ENCODE results near the gene KCTD10.

KCTD10 gene

DNA sequence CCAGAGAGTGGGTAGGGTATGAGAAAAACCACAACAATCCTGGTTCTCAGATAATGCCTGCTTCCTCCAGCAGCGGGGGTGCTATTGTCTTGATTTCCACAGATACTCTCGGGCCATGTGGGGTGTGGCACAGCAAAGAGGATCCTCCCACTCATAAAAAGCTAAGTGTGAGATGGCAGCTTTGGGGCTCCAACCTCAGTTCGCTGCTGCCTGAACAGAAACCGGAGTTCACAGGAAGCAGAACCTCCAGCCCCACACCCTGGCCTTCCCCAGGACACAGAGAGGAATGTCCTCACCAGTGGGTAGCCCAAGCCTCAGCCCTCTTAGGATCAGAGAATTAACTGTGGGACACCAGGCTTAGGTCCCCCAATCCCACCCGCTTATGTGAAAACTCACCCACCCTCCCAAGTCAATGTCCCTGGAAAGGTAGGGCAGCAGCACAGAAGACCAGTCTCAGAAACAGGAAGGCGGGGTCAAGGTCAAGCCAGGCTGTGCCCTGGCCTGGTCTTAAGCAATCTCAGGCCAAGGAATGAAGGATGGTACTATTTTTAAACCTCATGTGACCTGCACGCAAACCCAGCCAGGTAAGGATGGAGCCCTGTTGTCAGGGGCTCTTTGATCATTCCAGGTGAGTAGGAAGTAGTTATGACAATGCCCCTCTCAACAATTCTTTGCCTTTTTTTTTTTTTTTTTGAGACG is 9.0 kb downstream of the KCTD10 start:
- no peak for DNase-seq

DNA sequence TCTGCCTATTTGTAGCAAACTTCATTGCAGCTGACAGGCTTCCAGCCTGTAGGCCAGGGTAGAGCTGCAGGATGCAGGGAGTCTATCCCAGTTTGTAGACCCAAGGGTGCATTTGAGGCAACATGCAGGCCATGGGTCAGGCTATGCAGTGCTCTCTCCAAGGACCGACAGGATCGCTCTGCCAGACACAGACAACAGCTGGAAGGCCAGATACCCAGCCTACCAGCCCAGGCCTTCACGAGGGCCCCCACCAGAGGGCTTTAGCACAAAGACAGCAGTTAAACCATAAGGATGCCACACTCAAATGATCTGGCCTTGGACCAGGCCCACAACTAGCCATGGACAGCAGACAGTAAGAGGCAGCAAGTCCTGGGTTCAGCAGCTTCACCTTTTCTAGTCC is 10.3 kb downstream of the KCTD10 start:
- DNase-seq = no peak

DNA sequence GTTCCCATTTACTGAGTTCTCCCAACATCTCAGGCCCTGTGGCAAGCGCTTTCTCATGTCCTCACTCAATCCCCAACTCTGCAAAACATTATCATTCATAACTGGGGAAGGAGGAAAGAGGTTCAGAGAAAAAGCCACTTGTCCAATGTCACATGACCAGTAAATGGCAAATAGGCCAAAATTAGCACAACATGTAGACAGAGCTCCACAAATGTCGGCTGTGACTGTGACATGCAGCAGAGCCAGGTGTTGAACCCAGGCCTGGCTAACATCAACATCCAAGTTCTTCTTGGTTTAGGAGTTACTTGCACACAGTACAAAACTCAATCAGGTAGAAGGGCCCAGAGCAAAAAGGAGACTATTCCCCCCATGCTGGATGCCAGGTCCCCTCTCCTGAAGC is 10.8 kb downstream of the KCTD10 start:
- no peak for DNase-seq

DNA sequence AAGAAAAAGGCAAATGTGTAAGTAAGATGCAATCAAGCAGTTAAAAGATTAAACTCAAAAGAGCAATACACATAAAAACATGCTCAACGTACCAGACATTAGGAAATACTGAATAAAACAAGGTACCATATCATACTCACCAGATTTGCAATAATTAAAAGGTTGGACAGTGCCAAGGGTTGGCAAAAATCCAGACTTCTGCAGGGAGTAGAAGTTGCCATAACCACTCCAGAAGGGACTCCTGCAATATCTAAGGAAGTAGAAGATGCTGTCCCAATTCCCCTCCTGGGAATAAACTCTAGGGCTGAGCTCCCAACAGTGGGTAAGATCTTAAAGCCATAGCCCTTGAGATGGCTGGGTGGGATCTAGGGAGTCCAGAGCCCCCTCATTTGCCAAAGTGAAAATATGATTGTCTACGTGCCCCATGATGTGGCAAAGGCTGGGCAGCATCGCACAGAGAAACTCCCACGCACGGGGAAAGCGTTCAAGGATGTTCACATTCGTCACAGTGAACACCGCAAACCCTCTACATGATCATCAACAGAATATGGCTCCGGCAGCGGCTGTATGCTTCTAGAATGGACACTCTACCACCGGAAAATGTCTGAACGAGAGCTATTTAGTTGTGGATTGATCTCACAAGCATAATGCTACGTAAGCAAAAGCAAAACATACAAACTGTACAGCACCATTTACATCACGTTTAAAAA is 12.3 kb downstream of the KCTD10 start:
- no peak for DNase-seq

DNA sequence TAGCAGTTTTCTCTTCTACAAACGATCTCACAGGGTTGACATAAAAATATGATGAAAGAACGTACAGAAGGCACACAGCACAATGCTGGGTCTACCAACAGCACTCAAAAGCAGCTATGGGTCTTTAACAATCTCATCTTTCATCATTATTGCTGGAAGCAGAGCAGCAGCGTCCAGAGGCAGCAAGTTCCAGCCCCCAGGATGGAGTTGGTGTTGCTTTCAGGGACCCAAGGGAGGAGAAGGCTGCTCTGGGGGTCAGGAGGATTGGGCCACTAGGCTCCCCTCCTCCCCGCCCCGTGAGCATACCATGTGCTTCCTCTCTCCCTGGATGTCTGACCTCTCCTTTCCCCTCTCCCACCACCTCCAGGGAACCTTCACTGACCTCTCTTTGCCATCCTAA is 13.3 kb downstream of the KCTD10 start:
- DNase-seq = no peak

DNA sequence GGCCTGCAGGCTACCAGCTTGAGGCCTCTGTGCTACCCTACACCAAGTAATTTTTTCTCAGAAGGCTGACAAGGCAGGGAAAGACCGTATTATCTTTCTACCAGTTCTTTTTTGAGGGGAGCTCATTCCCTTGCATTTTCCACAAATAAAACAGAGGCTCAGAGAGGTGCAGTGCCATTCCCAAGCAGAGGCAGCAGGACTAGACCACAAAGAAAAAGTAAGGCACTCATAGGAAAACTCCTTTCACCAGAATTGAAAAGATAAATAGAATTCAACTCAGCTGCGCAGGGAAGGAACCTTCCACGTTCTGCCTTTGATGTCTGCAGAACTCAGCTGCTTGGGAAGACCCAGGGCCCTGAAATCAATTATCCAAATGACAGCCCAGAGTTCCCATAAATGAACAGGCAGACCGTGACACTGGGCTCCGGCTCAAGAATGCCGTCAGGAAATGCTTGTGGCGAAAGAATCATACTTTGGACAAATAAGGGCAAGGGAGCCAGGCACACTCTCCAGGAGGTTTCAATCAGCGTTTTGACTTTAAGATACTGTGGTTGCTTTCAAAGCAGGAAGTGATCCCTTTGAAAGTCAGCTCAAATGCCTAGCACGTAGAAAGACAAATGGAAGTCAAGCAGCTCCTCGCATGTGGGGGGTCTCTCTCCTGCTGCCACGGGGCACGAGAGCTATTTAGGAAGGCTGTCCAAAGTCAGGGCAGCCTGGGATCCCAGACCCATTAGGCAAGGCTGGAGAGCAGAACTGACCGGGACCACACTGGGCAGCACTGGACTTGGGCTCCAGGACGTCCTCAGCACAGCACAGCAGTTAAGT is 14.0 kb downstream of the KCTD10 start:
- DNase-seq = no peak

DNA sequence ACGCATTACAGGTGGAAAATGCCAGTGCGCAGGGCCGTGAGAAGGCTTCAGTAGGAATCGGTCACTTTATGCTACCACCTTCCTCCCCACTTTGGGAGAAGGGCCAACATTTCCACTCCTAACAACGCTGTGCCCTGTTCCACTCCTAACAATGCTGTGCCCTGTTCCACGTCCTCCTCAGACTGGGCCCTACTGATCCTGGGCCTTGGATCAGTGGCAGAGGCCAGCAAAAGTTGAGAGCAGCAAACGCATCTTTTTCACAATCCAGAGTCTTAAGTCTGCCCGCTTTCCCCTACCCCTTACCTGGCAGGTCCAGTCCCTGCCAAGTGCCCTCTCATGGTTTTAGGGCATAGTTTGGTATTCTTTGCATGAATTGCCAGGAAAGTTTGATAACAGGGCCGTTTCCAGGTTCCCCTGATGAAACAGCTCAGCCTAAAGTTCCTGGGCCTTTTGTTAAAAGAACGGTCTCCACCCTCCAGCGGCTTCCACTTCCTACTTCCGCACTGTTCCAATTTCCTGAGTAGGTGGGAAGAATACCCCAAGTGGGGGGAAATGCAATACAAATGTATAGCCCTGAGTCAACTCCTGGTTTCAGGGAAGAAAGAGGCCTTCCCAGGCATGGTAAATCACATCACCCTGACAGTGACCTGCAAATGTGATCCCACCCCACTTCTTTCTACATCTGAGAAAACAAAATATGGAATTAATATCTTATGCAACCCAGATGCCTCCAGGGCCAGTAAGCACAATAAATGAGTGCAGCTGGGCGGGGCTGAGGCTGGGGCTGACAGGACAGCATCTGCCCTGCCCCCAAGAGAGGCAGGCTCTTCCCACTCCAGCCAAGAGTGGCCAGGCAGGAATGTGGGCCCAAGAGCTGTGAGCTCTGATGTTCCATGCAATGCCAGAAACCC is 15.0 kb downstream of the KCTD10 start:
- no peak for DNase-seq

DNA sequence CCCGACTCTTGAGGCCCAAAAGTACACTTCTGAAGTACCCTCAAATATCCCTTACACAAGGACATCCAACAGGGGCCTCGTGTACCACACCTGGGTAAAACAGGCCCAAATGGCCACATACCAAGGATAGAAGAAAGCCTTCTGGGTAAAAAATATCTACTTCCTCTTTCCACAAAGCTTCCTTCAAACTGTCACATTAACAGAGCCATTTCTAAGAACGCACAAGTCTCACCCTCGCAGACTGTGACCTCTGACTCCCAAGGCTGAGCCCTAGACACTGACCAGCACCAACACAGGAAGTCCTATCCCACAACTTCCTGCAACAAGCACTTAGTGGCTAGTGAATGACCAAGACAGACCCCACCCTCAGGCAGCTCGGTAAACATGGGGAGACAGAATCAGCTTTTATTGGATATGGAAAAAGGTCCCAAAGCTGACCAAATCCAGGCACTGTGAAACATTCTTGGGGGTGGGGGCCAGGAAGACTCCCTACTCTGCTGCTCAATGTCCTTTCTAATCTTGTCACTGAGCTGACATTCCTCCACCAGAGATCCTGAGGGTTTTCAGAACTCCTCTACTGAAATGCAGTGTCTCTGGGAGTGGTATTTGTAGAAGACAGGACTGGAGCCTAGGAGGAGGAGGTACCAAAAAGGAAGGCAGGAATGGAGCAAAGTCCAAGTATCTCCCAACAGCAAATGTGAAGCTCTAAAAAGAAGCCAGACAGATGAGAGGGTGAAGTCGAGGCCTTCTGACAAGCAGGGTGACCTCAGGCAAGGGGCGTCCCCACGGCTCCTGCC is 15.9 kb downstream of the KCTD10 start:
- no peak for DNase-seq

DNA sequence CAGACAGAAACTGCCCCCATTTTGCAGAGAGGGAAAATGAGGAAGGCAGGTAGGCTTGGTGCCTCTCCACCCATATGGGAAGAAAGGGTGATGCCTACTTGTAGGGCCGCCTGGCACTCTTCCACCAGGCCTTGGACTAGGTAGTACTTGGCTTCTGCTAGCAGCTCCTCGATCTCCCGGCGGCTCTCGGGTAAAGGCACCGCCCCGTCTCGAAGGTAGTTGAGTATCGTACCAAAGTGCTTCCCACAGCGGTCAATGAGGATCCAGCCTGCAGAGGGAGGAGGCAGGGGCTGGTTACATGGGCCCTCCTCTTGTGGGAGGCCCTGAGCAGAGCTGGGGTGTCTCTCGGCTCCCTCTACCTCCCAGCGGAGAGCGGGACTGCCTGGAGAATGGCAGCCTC is 16.6 kb downstream of the KCTD10 start:
- DNase-seq = no peak

DNA sequence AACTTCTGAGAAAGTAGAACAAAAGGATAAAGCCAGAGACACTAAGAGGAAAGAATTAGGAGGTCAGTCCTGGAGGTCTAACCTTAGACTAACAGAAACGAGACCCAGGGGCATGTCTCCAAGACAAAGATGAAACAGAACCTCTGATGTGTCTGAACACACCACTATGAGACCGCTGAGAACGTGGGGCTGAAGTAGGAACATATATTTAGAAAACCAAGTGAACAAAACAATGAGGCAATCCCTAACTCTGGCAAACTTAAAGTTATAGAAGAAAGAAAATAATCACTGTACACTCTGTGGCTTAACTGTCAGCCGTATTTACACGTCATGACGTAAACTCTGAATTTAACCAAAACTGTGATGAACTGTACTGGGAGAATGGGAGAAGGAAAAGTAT is 17.9 kb downstream of the KCTD10 start:
- DNase-seq = no peak

DNA sequence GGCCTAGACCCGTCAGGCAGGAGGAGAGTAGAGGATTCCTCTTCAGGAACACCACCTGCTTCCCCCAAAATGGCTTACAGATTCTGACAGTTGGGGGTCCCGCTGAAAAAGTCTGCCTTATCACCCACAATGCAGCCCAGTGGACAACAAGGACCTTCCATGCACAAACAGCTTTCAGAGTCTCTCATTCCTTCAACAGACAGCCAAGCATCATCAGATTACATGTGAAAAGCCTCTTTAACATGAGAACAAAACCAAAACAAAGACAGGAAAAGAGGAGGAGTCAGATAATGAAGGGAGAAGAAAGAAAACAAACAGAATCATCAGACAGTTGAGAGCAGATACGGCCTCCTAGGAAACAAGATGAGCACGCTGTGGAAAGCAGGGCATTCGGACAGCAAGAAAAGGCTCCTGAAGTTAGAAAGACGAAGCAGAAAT is 18.3 kb downstream of the KCTD10 start:
- DNase-seq = no peak

DNA sequence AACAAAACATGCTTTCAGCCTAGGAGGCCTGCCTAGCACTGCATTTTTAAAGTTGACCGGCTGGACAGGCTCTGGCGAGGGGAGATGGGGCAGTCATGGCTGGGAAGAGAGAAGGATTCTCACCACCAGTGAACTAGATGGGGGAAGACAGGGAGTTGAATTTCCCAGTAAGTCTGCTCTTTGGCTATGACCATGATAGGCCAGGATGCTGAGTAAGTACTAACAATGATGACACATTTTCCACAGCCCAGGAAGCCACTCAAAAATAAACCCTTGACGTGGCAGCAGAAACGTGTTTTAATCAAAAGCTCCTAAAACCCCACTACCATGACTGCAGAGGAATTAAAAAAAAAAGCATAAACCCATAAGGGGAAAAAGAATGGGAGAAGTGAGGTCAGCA is 19.0 kb downstream of the KCTD10 start:
- DNase-seq = no peak

DNA sequence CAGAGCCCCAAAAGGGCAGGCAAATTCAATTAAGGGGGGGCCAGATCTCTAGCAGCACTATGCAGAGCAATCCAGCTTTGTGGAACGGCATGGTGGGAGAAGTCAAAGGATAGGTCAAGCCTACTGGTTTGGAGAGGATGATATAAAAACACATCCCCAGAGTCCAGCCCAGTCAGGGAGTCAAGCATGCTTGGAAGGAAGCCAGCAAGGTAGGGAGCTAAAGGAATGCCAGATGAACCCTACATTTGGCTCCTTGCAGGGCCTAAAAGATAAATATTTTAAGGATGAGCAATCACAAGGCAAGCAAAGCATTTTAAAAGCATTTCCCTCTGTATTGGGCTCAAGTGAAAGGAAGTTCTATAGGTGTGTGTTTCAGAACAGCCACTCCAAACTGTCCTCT is 21.4 kb downstream of the KCTD10 start:
- DNase-seq = no peak

DNA sequence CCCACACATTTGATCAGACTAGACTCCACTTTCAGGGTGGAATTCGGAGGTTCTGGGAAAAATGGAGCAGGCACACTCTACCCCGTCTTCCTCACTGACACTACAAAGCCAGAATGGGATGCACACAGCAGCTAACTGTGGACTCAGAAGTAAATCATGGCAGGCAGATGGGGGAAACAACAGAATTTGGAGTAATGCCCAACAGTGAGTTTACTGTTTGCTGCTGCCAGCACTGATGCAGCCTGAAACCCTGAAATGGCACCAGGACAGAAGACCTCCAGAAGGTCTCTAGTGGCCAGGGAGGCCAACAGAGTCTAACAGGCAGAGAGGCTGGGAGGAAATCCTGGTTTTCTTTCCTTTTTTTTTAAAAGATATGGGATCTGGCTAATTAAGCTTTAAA is 24.6 kb downstream of the KCTD10 start:
- no peak for DNase-seq

DNA sequence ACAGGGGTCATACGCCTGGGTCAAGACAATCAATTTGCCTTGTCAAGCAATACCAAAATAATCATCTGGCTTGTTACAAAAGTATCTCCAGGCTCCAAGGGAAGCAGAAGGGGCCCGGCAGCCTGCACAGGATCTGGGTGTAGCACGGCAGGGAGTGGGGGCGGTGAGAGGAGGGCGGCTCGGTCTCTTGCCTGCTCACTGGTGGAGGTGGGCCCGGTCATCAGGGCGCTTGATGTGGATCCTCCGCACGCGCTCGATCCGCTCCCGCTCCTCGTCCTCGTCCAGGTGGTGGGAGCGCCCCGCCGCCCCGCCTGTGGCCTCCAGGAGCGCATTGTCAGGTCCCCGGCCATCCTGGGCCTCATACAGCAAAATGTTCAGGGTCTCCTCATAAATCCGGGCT is 25.7 kb downstream of the KCTD10 start:
- DNase-seq = no peak

DNA sequence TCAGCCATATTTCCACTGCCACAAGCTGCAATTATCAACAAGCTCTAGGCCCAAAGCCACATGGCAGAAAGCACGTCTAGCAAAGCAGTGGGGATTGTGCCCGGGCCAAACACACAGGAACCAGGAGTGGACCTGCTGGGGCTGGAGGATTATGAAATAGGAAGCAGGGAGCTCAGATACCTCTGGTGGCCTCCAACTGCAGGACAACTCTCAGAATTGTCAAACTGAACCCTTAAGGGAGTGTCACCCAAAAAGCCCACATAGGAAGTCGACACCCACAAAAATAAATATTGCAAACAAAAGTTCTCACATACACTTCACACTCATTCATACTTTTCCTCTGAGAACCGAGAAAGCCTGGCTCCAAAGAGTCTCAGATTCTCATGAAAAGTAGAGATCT is 26.1 kb downstream of the KCTD10 start:
- no peak for DNase-seq

DNA sequence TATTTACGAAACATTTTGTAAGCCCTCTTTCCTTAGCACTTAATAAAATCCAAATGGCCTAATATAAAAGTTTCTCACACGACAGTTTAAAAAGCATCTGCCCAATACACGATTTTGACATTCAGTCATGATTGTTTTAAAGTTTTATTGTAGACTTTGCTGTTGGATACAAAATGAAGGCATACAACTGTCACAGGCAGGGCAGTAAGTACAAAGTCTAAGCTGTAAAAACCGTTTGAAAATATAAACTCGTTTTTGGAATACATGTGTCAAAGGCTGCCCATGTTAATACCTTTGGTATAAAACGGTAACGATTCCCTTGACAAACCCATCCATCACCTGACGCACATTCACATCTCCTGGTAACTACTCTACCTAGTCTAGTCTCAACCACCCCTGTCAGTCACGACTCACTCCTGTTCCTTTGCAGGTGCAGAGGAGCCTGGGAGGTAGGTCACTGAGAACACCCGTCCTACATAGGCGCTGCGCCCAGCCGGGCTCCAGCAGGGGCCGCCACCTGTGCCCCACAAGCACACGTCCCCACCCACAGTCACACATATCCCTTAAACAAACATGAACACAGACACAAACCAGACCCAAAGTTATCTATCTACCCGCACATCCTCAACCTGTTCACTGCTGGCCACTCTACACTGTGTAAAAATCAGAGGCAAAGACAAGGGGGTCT is 27.1 kb downstream of the KCTD10 start:
- no peak for DNase-seq

DNA sequence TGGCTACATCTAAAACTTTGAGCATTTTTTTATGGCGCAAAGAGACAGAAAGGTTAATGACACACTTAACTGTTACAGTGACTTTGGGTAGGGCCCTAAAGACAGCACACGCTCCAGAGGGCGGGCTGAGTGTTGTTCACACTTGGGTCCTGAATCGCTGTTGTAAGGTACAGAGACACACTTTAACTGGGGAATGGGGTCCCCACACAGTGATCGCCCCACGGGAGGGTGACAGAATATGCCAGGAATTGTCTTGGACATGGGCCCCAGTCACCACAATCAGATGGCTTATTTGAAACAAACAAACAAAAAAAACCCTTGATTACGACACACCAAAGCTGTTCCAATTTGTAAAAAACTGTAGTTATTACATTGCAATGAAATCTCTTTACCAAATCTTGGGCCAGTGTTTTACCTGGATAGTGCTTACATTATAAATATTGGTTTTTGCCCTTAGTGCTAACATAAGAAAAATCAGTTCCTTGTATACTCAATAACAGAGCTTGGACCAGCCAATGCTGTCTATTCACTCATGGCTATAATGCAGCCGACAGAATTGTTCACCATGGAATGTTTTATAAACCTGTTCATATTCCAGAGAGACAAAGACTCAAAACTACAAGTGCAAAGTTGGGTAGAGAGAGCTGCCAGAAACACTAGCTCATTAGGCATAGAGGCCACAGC is 28.3 kb downstream of the KCTD10 start:
- DNase-seq = no peak

DNA sequence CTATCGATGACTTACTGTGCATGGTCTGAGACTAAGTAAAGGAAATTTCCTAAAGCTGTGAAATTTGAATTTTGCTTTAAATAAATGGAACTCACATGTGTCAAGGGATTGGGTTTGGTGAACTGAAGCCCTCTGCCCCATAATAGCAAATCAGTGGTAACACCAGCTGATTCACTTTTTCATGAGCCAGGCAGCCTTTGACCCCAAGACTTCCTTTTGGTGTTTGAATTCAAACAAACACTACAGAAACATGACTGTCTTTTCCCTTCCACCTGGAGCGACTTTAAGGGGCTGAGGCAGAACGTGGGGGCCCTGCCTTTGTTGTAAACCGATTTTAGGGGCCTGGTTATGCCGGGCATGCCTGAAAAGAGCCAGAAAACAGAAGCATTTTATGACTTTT is 28.8 kb downstream of the KCTD10 start:
- no peak for DNase-seq

DNA sequence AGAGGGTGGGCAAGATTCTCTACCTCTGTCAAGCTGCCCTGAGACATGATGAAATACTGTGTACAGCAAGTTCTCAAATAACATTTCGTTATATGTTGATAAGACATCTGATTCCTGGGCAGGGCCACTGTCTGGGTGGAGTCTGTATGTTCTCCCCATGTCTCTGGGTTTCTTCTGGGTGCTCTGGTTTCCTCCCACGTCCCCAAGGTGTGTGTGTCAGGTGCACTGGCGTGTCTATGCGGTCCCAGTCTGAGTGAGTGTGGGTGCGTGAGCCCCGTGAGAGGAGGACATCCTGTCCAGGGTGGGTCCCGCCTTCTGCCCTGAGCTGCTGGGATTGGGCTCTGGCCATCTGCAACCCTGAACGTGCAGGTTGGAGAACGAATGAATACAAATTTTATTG is 29.6 kb downstream of the KCTD10 start:
- DNase-seq = no peak

DNA sequence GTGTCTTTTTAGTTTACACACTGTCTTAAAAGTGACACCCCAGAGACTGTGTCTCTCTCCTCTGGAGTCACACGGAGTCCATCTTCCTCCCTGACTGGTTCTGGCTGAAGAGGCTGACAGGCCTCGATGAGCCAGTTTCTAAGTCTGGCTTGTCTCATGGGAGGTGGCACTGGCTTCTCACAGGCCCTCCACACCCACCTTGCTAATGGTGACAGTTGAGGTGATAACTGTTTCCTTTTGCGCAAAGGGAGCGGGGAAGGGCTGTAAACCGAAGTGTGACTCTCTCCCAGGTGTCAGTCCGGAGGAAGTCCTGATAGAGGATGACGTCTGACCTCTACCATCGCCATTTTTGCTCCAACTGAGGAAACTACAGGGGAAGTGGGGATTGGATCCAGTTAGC is 30.2 kb downstream of the KCTD10 start:
- no peak for DNase-seq
